Stimulated activated CD8-positive, alpha-beta memory T cell treated with anti-CD3 and anti-CD28 coated beads, Interleukin-15, amount 100 ng/mL, for 24 hours (primary cell): ENCODE data around the gene GCNT1.

Experiments used
- DNase-seq: peaks from one replicate; pipeline ENCODE4 v3.0.0-alpha.2; 2020; ENCODE audit warnings: low read depth

GCNT1 gene

GRCh38 chr9:76537150-76537646 lies 78.2 kb downstream of the GCNT1 start:
- no peak for DNase-seq

- no peak for DNase-seq
Measured at GRCh38 chr9:76539180-76539579, 80.2 kb downstream of the GCNT1 start.

- DNase-seq = no peak
Measured at GRCh38 chr9:76542360-76542759, 83.4 kb downstream of the GCNT1 start.

- no peak for DNase-seq
Measured at GRCh38 chr9:76545191-76545590, 86.2 kb downstream of the GCNT1 start.

- DNase-seq = no peak
Measured at GRCh38 chr9:76552181-76552580, 93.2 kb downstream of the GCNT1 start.

- DNase-seq = no peak
Measured at GRCh38 chr9:76552751-76553455, 93.9 kb downstream of the GCNT1 start.

GRCh38 chr9:76553680-76554079 lies 94.7 kb downstream of the GCNT1 start:
- DNase-seq = no peak
